ENCODE measurements around the gene B4GALNT3.

Gene B4GALNT3

DNA sequence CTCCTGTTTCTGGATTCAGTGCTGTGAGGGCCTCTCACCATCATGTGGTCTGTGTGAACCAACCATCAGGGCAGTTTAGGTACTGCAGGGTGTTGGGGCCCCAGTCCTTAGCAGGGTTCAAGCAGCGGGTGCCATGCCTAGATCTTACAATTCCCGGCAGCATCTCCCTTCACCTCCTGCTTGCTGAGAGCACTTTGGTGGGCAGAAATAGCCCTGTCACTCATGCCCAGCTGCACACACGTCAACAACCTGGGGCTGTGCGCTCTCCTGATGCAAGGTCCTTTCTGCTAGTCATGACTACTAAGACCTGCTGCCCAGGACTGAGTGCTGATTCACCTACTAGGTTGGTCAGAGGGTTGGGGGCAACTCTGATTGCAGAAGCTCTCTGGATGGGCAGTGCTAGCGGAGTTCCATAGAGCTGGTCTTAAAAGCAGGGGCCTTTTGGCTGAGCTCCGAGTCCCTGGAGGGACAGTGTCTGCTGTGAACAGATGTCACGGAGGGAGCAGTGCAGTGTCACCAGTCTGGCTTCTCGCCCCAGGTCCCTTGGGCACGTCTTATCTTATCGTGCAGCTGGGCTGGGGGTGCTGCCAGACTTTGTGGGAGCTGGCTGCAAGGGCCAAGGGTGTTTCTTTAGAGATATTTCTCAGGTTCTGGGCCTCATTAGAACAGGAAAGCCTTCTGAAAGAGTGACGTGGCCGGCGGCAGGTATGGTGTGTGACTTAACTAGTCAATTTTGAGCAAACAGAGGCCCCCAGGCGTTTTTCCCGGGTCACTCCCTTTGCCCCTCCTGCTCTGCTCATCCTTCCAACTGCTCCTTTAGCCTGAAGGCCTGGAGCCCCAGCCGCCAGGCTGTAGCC, 131.7 kb downstream of the B4GALNT3 start:
- no peak for DNase-seq (ENCODE audit: low read depth in 2 of 2, low spot score in 1 of 2)

GRCh38 chr12:592024-592505, 132.3 kb downstream of the B4GALNT3 start:
- DNase-seq (ENCODE audit: low read depth in 2 of 2, low spot score in 1 of 2): no peak

DNA sequence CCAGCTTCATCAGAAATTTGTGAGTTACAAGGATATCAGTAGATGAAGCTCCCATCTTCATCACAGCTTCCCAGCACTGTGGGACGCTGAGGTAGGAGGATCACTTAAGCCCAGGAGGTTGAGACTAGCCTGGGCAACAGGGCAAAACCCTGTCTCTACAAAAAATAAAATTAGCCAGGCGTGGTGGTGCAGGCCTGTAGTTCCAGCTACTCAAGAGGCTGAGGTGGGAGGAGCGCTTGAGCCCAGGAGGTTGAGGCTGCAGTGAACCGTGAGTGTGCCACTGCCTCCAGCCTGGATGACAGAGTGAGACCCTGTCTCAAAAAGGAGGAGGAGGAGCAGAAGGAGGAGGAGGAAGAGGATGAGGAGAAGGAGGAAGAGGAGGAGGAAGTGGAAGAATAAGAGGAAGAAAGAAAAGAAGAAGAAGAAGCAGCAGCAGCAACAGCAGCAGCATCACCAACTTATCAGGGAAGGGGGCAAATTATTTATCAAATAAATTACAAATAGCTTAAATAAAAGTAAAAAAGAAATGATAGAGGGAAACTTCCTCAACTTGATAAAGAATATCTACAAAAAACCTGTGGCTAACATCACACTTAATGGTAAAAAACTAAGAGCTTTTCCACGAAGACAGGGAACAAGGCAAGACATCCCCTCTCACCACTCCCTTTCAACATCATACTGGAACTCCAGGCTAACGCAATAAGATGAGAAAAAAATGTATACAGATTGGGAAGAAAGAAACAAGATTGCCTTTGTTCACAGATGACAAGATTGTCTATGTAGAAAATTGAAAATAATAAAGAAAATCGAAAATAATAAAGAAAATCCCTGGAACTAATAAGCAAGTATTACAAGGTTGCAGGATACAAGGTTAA, 133.9 kb downstream of the B4GALNT3 start:
- no peak for DNase-seq (ENCODE audit: low read depth in 2 of 2, low spot score in 1 of 2)

GRCh38 chr12:597926-598568, 138.3 kb downstream of the B4GALNT3 start:
- DNase-seq (ENCODE audit: low read depth in 2 of 2, low spot score in 1 of 2): no peak

- no peak for DNase-seq (ENCODE audit: low read depth in 2 of 2, low spot score in 1 of 2)
These were observed 140.0 kb downstream of the B4GALNT3 start for GRCh38 chr12:599756-600155.

GRCh38 chr12:601976-602699, 142.4 kb downstream of the B4GALNT3 start:
- DNase-seq (ENCODE audit: low read depth in 2 of 2, low spot score in 1 of 2): no peak

DNA sequence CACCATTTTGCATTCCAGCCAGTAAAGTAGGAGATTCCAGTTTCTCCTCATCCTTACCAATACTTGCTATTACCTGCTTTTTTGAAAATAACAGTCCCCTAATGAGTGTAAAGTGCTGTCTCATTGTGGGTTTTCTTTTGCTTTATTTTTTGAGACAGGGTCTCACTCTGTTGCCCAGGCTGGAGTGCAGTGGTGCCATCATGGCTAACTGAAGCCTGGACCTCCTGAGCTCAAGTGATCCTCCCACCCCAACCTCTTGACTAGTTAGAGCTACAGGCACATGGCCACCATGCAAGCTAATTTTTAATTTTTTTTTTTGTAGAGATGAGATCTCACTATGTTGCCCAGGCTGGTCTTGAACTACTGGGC, 142.9 kb downstream of the B4GALNT3 start:
- no peak for DNase-seq (ENCODE audit: low read depth in 2 of 2, low spot score in 1 of 2)

GRCh38 chr12:604956-605355, 145.2 kb downstream of the B4GALNT3 start:
- DNase-seq (ENCODE audit: low read depth in 2 of 2, low spot score in 1 of 2): no peak

GRCh38 chr12:607541-608001, 147.8 kb downstream of the B4GALNT3 start:
- DNase-seq (ENCODE audit: low read depth in 2 of 2, low spot score in 1 of 2): no peak

GRCh38 chr12:608413-608812, 148.7 kb downstream of the B4GALNT3 start:
- no peak for DNase-seq (ENCODE audit: low read depth in 2 of 2, low spot score in 1 of 2)

GRCh38 chr12:608921-609320, 149.2 kb downstream of the B4GALNT3 start:
- DNase-seq (ENCODE audit: low read depth in 2 of 2, low spot score in 1 of 2): no peak

GRCh38 chr12:611721-612120, 152.0 kb downstream of the B4GALNT3 start:
- DNase-seq (ENCODE audit: low read depth in 2 of 2, low spot score in 1 of 2): no peak

DNA sequence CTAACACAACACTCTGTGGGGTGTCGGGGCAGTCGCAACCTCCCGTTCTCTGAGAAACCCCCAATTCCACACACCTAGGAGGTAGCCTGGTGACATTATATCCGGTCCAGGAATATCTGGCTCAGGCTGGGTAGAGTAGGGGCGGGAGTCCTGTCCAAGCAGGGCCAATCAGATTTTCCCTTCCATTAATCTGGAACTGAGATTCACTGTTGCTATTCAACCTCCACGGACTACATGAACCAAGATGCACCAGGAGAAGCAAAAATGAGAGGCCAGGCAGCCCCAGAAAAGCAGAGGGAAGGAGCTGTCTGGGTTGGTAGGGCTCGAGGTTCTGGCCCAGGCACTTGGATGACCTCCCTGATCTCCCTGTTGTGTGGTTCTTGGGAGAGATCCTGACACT, 152.6 kb downstream of the B4GALNT3 start:
- no peak for DNase-seq (ENCODE audit: low read depth in 2 of 2, low spot score in 1 of 2)

- DNase-seq (ENCODE audit: low read depth in 2 of 2, low spot score in 1 of 2): no peak
These were observed 153.1 kb downstream of the B4GALNT3 start for GRCh38 chr12:612886-613285.

Measured in stimulated activated CD8-positive, alpha-beta memory T cell treated with anti-CD3 and anti-CD28 coated beads, Interleukin-4, amount 100 ng/mL, for 4 hours (primary cell).